Lower leg skin (tissue), 4 donors: Measurements from ENCODE around the gene MCM8. TPM values are rescaled to one million over a fixed set of nuclear protein-coding genes. Genes with fewer than 3 reads are reported as not detected.

Source experiments
- DNase-seq, 2 donors: peaks; one replicate each; pipeline ENCODE4 v3.0.0-alpha.2; 2019; ENCODE audit warnings: low spot score in 2 of 2
- H3K4me3 ChIP-seq: fragments of 200-600 bp; sonication (generic); 2 replicates; pipeline ENCODE4 v1.5.1; 2017; ENCODE audit warnings: mild to moderate bottlenecking, low read depth; ENCODE audit not compliant: poor library complexity, severe bottlenecking
- POLR2A ChIP-seq, 2 donors: fragments of 450-650 bp; IDR thresholded peaks; one replicate each; pipeline ENCODE4 v1.6.1; 2016 to 2017; ENCODE audit warnings: antibody characterized with exemption in 2 of 2, mild to moderate bottlenecking in 1 of 2, moderate library complexity in 1 of 2
- WGBS, 2 donors: methylation state at CpG; one replicate each; pipeline ENCODE4 v1.1.5; 2018; 5-methylcytosine and 5-hydroxymethylcytosine counted together
- intact Hi-C: fragments of 100-400 bp; cut with DNase I; formaldehyde crosslinking; loops from one replicate; pipeline ENCODE4 v1.15.0; 2023; ENCODE audit warnings: low total_unique reads
- total RNA-seq, 4 donors: library from RNA; depleted of rRNA; stranded (reverse); fragments of >200 nt; gene quantifications; one replicate each; pipeline ENCODE4 v1.1.0, GENCODE V29; 2016
- TF ChIP-seq, protein P1 (sequence below), 3 donors: fragments of 450-650 bp; IDR thresholded peaks; one replicate each; pipeline ENCODE4 v1.5.1; 2016; ENCODE audit warnings: antibody characterized with exemption in 3 of 3, mild to moderate bottlenecking in 3 of 3, moderate library complexity in 2 of 3

The MCM8 gene
- total RNA-seq, 4 donors from 2014 or later: 2.4 to 5.1 (median 4.3) TPM

DNA sequence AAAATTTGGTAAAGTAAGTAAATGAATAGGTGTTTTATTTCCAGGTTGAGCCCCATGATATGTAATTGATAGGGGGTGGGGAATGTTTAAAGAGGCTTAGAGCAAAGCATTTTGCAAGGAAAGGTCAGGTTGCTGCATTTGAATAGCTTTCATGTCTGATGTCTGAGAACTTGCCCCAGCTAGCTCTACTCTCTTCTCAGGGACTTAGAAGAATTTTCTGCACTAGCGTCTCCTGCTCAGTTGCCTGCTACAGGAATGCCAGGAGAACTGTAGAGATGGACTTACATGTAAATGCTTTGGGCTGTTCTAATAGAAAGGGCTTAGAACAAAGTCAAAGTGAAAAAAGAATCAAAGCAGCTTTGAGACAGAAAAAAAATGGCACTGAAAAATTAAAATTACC lies 35.6 kb upstream of the MCM8 start:
- TF ChIP-seq, protein P1, sequence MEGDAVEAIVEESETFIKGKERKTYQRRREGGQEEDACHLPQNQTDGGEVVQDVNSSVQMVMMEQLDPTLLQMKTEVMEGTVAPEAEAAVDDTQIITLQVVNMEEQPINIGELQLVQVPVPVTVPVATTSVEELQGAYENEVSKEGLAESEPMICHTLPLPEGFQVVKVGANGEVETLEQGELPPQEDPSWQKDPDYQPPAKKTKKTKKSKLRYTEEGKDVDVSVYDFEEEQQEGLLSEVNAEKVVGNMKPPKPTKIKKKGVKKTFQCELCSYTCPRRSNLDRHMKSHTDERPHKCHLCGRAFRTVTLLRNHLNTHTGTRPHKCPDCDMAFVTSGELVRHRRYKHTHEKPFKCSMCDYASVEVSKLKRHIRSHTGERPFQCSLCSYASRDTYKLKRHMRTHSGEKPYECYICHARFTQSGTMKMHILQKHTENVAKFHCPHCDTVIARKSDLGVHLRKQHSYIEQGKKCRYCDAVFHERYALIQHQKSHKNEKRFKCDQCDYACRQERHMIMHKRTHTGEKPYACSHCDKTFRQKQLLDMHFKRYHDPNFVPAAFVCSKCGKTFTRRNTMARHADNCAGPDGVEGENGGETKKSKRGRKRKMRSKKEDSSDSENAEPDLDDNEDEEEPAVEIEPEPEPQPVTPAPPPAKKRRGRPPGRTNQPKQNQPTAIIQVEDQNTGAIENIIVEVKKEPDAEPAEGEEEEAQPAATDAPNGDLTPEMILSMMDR (IDR thresholded peaks at IDR 0.05): no peak
- no peak for TF ChIP-seq POLR2A (IDR thresholded peaks at IDR 0.05)
- H3K4me3 ChIP-seq: no peak overlapping the region
- 0 to 16% methylated on average over 1 of the region's 1 CpG for WGBS, 2 donors
- intact Hi-C loops: no loop called here
- DNase-seq: no peak

DNA sequence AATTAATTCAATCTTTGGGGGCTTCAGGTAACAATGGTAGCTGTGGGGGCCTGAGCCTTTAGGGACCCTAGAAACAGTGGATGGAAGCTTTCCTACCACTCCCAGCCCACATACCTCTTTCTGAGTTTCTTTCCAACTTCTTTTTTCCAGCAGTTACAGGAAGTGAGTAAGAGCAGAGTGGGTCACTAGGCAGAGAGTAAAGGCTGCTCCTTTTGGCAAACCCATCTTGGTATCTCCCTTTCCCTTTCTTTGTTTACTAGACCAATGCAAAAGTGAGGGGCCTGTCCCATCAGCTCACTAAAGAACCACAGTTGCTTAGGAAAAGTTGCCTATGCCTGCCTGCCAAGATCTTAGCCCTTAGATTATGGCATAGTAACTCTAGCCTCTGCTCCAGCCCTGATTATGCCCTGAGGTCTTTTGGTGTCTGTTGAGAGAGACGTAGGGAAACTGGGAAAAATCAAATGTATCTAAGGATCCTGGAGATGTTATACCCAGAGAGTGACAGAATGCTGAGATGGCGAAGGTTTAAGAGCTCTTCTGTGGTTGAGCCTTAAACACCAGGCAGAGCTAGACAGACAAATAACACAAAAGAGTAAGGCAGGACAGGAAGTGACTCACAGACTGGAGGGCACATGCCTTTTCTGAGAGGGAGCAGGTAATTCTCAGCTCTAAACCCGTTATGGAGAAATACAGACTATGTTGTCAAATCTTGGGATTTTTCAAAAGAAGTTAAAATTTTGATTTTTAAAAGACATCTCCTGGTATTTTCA lies 31.4 kb upstream of the MCM8 start:
- H3K4me3 ChIP-seq: no peak overlapping the region
- WGBS, 2 donors: 26 to 30% methylated on average over 3 of the region's 3 CpGs
- TF ChIP-seq POLR2A (IDR thresholded peaks at IDR 0.05): no peak
- TF ChIP-seq, protein P1 (IDR thresholded peaks at IDR 0.05): no peak
- intact Hi-C loops: no loop called here
- no peak for DNase-seq

DNA sequence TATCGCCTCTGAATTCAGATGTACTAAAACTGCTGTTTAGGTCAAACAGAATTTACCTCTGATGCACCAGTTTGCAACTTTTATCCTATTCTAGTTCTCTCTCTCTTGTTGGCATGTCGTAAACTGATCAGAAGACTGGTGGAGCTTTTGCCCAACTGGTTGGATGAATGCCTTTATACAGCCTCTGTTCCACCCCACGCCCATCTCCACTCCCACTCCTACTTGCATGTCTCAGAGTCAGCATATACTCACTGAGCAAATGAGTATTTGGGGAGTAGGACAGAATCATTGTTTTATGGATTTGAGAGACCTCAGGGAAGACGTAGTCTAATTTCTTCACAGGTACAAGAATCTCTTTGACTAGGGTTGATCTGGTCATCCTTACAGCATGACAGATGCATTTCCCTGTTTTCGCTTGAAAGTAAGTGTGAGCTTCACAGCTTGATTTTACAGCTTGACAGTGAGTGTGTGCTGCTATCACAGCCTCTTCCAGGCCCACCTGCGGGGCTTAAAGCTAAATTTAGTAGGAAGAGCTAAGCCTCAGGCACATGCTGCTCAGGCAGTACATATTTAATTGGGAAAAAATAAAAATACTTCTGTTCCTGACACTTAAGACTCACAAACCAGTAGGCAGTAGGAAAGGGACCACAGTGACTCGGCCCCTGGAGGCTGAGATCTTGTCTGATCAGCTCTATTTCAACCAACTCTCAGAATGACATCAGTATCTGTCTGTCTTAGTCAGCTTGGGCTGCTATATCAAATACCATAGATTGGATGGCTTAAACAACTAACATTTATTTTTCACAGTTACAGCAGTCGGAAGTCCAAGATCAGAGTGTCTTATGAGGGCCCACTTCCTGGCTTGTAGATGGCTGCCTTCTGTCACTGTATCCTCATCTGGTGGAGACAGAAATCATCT lies 30.6 kb upstream of the MCM8 start:
- DNase-seq: no peak
- no peak overlapping the region for H3K4me3 ChIP-seq
- TF ChIP-seq, protein P1 (IDR thresholded peaks at IDR 0.05): no peak
- TF ChIP-seq POLR2A (IDR thresholded peaks at IDR 0.05): no peak
- intact Hi-C loops: loop anchor here (5.0 kb wide), 1 partner anchor 1772 kb away; no protein-coding TSS in a partner anchor
- WGBS, 2 donors: 68 to 69% methylated on average over 8 of the region's 8 CpGs

DNA sequence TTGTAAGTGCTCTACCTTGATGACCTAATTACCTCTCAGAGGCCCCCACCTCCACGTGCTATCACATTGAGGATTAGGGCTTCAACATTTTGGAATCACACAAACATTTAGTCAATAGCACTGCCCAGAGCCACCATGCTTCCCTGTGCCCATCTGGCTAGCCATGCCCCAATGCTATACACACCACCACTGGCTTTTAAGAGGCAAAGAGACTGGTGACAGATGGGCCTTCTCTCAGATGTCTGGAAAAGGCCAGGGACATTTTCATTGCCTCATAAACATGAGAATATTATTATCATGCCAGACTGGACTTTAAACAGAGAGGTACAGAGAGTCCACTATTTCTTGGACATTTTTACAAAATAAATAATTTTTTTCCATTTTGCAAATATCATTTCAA lies 29.9 kb upstream of the MCM8 start:
- TF ChIP-seq POLR2A (IDR thresholded peaks at IDR 0.05): no peak
- TF ChIP-seq, protein P1 (IDR thresholded peaks at IDR 0.05): no peak
- 41 to 42% methylated on average over 1 of the region's 1 CpG for WGBS, 2 donors
- intact Hi-C loops: loop anchor here (5.0 kb wide), 1 partner anchor 1772 kb away; no protein-coding TSS in a partner anchor
- DNase-seq: no peak
- no peak overlapping the region for H3K4me3 ChIP-seq

DNA sequence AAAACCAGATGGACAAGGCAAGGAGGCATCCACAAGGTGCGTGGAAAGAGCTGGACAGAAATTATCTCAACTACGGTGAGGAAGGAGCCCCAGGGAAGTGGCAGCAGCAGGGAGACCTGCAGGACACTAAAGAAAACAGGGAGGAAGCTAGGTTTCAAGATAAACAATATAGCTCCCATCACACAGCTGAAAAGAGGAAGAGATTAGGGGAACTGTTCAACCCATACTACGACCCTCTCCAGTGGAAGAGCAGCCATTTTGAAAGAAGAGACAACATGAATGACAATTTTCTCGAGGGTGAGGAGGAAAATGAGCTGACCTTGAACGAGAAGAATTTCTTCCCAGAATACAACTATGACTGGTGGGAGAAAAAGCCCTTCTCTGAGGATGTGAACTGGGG lies 27.0 kb upstream of the MCM8 start:
- WGBS, 2 donors: 64 to 74% methylated on average over 5 of the region's 5 CpGs
- H3K4me3 ChIP-seq: no peak overlapping the region
- intact Hi-C loops: loop anchor here (5.0 kb wide), 1 partner anchor 1769 kb away; no protein-coding TSS in a partner anchor
- no peak for DNase-seq
- no peak for TF ChIP-seq POLR2A (IDR thresholded peaks at IDR 0.05)
- TF ChIP-seq, protein P1 (IDR thresholded peaks at IDR 0.05): no peak
